GM12892 (cell line): ENCODE data around the gene PRR11.
"Not testable (repeated sequence)": the region's sequence is repeated elsewhere in the genome, so short reads cannot be mapped to it uniquely, and the experiment has no call there.

Experiments used
- POLR2A ChIP-seq: IDR thresholded peaks from 2 replicates; pipeline ENCODE4 v1.6.1; 2011; ENCODE audit warnings: low read depth, low read length, control low read depth
- TAF1 ChIP-seq: IDR thresholded peaks from 2 replicates; pipeline ENCODE4 v1.6.1; 2011; ENCODE audit warnings: low read depth, mild to moderate bottlenecking, control low read depth, low read length, borderline replicate concordance

- TF ChIP-seq TAF1, POLR2A: not testable (repeated sequence)
Measured at GRCh38 chr17:59179601-59180000, 24.1 kb downstream of the PRR11 start.
